ENCODE results near the gene CHMP6. TPM values are rescaled to one million over a fixed set of nuclear protein-coding genes. Genes with fewer than 3 reads are reported as not detected.
A peak's percentile ranks its signal among the peaks of the same experiment; 100 is the strongest.

Gene CHMP6
- total RNA-seq, 1 donor from 2014 or later: 29.1 TPM

GRCh38 chr17:80950466-80951120, 41.0 kb upstream of the CHMP6 start:
- Mint-ChIP-seq H3K27ac (no peak overlapping the region), H3K27me3 (no peaks in the 10 kb centered on the region), H3K9me3 (no peaks in the 10 kb centered on the region), H3K4me3 (no peak overlapping the region), H3K36me3 (peaks cover 21% of the 10 kb centered on the region), H3K4me1 (ENCODE audit: unreplicated experiment) (no peaks in the 10 kb centered on the region)
- TF ChIP-seq CTCF (conservative IDR thresholded peaks at IDR 0.05): no peak
- DNase-seq (ENCODE audit: extremely low spot score, unreplicated experiment): no peak

- Mint-ChIP-seq H3K9me3 (no peaks in the 10 kb centered on the region), H3K4me3 (no peak overlapping the region), H3K27ac (no peak overlapping the region), H3K36me3 (peaks cover 13% of the 10 kb centered on the region), H3K4me1 (ENCODE audit: unreplicated experiment) (no peaks in the 10 kb centered on the region), H3K27me3 (no peaks in the 10 kb centered on the region)
- no peak for DNase-seq (ENCODE audit: extremely low spot score, unreplicated experiment)
- TF ChIP-seq CTCF (conservative IDR thresholded peaks at IDR 0.05): no peak
Measured at GRCh38 chr17:80951121-80952090, 40.2 kb upstream of the CHMP6 start.

- DNase-seq (ENCODE audit: extremely low spot score, unreplicated experiment): no peak
- no peaks in the 10 kb centered on the region for H3K9me3 Mint-ChIP-seq
- H3K27ac Mint-ChIP-seq: peak overlapping the region; percentile 52
- H3K36me3 Mint-ChIP-seq: peaks cover 7% of the 10 kb centered on the region
- TF ChIP-seq CTCF (conservative IDR thresholded peaks at IDR 0.05): no peak
- H3K4me3 Mint-ChIP-seq: no peak overlapping the region
- H3K27me3 Mint-ChIP-seq: no peaks in the 10 kb centered on the region
- no peaks in the 10 kb centered on the region for H3K4me1 Mint-ChIP-seq (ENCODE audit: unreplicated experiment)
Measured at GRCh38 chr17:80952291-80952690, 39.4 kb upstream of the CHMP6 start.

- no peak overlapping the region for H3K4me3 Mint-ChIP-seq
- H3K9me3 Mint-ChIP-seq: no peaks in the 10 kb centered on the region
- DNase-seq (ENCODE audit: extremely low spot score, unreplicated experiment): no peak
- no peak overlapping the region for H3K27ac Mint-ChIP-seq
- H3K27me3 Mint-ChIP-seq: no peaks in the 10 kb centered on the region
- peaks cover 7% of the 10 kb centered on the region for H3K36me3 Mint-ChIP-seq
- H3K4me1 Mint-ChIP-seq (ENCODE audit: unreplicated experiment): no peaks in the 10 kb centered on the region
- TF ChIP-seq CTCF (conservative IDR thresholded peaks at IDR 0.05): no peak
Measured at GRCh38 chr17:80953471-80954315, 37.9 kb upstream of the CHMP6 start.

- DNase-seq (ENCODE audit: extremely low spot score, unreplicated experiment): no peak
- Mint-ChIP-seq H3K4me3 (no peak overlapping the region), H3K27ac (no peak overlapping the region), H3K36me3 (peaks cover 7% of the 10 kb centered on the region), H3K9me3 (no peaks in the 10 kb centered on the region), H3K27me3 (no peaks in the 10 kb centered on the region), H3K4me1 (ENCODE audit: unreplicated experiment) (no peaks in the 10 kb centered on the region)
- no peak for TF ChIP-seq CTCF (conservative IDR thresholded peaks at IDR 0.05)
Measured at GRCh38 chr17:80955078-80955477, 36.6 kb upstream of the CHMP6 start.
